Measurements from ENCODE around the gene CBFA2T2.

The CBFA2T2 gene

GRCh38 chr20:33650753-33651561, 161.1 kb downstream of the CBFA2T2 start:
- no peak for DNase-seq (ENCODE audit: low read depth, low spot score)

GRCh38 chr20:33651562-33652048, 161.7 kb downstream of the CBFA2T2 start:
- no peak for DNase-seq (ENCODE audit: low read depth, low spot score)

DNA sequence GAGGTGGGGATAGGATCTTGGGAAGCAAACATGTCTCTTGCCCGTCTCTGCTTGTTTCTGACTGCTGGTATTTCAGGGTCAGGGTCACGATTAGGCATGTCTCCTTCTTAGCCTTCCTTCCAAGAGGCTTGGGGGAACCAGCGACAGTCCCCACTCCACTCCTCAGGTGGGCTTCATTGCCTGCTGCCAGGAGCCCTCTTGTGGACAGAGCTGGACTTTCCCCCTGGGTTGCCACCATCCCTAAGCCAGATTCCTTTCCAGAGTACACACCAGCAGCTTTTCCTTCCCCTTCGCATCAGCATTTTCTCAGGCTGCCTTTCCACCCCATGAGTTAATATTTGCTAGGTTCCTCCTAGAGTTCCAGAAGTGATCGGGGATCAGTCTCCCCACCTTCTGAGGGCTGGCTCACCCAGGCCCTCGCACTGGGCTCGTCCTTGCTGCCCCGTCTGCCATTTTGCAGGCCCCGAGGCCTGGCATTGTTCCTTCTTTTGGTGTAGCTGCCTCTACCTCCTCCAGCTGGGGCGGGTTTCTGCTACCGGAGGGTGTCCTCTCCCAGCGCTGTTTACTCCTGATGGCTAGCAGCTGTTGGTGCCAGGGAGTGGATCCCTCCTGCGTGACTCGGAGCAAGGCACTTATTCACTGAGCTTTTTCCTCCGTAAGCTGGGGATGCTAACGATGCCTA, 163.5 kb downstream of the CBFA2T2 start:
- DNase-seq (ENCODE audit: low read depth, low spot score): no peak

DNA sequence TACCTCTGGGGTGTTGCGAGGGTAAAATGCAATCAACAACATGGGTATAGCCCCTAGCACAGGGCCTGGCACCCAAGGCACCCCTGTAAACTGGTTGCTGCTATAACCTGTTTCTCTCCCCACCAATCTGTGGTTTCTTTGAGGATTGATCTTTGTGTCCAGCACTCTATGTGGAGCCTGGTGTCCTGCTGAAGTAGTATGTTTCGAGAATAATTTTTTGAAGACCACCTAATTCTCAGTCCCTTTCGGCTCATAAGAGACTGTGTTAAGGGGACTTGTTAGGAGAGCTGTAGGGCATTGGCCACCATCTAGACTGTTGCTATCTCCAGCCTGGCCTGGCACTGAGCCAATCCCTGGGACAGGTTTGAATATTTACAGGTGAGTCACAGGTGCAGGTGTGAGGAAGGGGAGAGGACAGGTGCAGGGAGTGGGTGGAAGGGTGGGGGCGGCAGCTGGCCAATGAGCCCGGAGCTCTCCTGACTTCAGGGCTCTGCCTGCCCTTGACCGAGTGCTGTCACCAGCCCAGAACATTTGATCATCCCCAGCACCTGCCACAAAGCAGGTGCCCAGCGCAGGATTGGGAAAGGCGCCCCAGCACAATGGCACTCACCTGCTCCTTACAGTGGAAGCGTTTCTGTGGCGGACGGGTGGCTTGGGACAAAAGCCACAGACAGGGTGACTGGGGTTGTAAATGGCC, 164.2 kb downstream of the CBFA2T2 start:
- no peak for DNase-seq (ENCODE audit: low read depth, low spot score)

DNA sequence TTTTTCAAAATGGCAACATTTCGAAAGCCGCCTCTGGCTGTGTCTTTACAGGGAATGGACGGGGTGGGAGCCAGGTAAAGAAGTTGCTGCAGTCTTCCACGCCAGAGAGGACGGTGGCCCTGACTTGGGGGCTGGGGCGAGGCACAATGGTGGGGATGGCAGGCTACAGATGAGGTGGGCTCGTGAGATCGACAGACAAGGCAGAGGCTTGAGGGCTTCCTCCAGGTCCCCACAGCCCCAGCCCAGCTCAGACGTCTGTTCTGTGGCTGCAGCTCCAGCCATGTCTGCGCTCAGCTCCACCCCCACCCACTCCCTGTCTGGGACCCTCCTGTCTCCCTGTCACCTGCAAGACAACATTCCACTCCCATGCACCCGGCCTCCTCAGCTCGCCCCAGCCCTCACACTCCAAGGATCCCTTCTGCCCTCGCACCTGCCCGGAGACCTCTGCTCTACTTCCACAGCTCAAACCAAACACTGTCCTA, 164.8 kb downstream of the CBFA2T2 start:
- DNase-seq (ENCODE audit: low read depth, low spot score): no peak

GRCh38 chr20:33655164-33655563, 165.3 kb downstream of the CBFA2T2 start:
- DNase-seq (ENCODE audit: low read depth, low spot score): no peak

DNA sequence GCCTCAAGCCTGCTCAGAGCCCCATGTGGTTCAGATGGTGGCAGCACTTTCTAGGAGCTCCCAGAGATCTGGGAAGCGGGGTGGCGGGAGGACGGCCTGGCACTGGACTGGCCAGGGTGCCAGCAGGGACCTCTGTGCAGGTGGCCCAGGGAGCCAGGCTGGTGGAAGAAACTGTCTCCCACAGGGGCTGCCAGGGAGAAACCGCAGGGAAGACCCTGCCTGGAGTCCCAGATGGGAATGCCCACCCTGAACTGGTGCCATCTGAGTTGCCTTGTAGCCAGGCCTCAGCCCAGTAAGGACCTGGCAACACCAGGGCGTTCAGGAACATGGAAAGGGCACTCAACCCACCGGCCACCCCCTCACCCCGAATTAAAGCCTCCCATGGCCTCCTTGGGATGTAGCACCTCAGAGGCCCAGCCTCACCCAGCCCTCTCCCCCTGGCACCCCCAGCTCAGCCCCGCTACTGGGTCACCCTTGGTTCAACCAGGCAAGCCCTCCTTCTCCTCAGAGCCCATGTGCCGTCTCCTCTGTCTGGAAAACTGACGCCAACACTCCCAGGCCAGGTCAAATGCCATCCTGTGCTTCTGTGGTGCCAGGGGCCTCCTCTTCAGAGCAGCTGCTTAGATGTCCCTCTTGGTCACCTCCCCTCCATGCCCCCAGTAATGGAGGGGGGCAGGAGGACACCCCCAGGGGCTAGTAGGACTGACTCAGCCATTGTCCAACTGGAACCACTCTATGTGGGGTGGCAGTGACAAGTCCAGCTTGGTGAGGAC, 166.3 kb downstream of the CBFA2T2 start:
- no peak for DNase-seq (ENCODE audit: low read depth, low spot score)

- no peak for DNase-seq (ENCODE audit: low read depth, low spot score)
Observed at GRCh38 chr20:33656783-33657703, 167.1 kb downstream of the CBFA2T2 start.

DNA sequence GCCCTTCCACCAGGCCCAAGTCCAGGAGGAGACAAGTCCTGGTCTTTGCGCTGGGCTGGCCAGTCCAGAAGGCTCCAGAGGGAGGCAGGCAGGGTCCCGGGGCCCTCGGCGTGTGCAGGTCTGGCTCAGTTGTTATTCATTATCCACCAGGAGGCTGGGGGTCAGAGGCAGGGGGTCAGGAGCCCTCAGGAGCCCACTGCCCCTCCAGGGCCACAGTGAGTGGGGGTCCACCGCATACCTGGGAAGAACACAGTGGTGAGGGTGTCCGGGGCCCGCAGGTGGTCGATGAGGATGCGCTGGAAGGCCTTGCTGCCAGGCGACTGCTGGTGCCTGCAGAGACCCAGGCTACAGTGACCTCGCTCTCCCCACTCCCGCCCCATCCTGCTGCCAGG, 167.8 kb downstream of the CBFA2T2 start:
- DNase-seq (ENCODE audit: low read depth, low spot score): no peak

DNA sequence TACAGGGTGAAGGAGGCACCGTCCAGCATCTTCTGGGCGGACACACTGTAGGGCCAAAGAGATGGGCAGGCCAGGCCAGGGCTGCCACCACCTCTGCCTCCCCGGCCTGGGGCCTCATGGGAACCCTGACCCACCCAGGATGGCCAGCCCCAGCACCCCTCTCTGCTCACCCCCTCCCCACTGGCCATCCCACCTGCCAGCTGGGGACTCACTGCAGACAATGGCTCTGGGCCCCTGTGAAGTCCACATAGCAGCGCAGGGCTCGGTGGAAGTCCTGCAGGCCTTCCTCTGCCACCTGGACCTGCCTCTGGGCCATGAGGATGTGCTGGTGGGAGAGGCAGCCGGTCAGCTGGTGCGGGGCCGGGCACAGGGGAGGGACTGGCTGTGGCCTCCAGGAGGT, 168.6 kb downstream of the CBFA2T2 start:
- no peak for DNase-seq (ENCODE audit: low read depth, low spot score)

- no peak for DNase-seq (ENCODE audit: low read depth, low spot score)
Observed at GRCh38 chr20:33658929-33659328, 169.0 kb downstream of the CBFA2T2 start.

- DNase-seq (ENCODE audit: low read depth, low spot score): no peak
Observed at GRCh38 chr20:33659341-33660034, 169.6 kb downstream of the CBFA2T2 start.

- no peak for DNase-seq (ENCODE audit: low read depth, low spot score)
Observed at GRCh38 chr20:33660035-33660684, 170.3 kb downstream of the CBFA2T2 start.

DNA sequence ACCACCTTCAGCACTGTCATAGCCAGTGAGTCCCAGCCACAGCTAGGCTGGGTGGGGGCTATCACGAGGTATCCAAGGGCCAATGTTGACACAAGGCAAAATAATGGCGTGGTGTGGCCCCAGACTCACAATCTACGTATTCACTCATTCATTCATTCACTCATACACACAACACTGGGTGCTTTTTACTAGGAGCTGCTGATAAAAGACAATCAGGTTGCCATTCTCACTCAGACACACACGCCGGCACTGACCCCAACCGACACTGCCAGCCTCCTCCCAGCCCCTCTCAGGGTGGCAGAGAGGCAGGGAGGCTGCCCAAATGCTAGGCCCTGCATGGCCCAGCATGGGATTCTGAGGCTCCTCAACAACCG, 170.8 kb downstream of the CBFA2T2 start:
- no peak for DNase-seq (ENCODE audit: low read depth, low spot score)

GRCh38 chr20:33662172-33662571, 172.3 kb downstream of the CBFA2T2 start, which contains the start of gene C20orf144:
C20orf144 (plus strand) TSS chr20:33662327; CDS start chr20:33662346, 19 bp downstream.
- no peak for DNase-seq (ENCODE audit: low read depth, low spot score)

- no peak for DNase-seq (ENCODE audit: low read depth, low spot score)
Observed at GRCh38 chr20:33663161-33664084, 173.5 kb downstream of the CBFA2T2 start.

GRCh38 chr20:33664085-33664761, 174.3 kb downstream of the CBFA2T2 start:
- no peak for DNase-seq (ENCODE audit: low read depth, low spot score)

DNA sequence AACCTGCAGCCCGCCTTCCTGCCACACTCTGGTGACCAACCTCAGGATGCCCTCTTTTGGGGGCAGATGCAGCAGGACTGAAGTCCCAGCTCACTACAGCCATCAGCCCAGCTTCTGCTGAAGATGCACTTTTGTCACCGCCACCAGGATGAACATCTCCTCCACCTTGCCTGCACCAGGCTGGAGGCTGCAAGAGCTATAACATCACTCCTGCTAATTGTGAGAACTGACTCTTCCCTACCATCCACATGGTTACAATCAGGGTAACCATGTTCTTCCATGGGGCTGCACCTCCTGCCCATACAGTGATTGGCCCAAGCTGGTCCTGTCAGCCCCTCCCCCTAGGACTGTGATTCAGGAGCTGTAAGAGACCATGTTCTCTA, 174.9 kb downstream of the CBFA2T2 start:
- DNase-seq (ENCODE audit: low read depth, low spot score): no peak

Measured in smooth muscle cell of the brain vasculature (primary cell).